Umbilical cord (tissue), 2 donors: ENCODE data around the gene CLSTN1. TPM values are rescaled to one million over a fixed set of nuclear protein-coding genes. Genes with fewer than 3 reads are reported as not detected.

Source experiments
- DNase-seq: peaks from one replicate; pipeline ENCODE4 v3.0.0-alpha.2; 2015; ENCODE audit warnings: low spot score
- total RNA-seq: library from RNA; depleted of rRNA; stranded (reverse); fragments of >200 nt; gene quantifications from one replicate; pipeline ENCODE4 v1.2.3, GENCODE V29; 2014; ENCODE audit warnings: low replicate concordance; ENCODE audit not compliant: insufficient read depth

CLSTN1 gene
- total RNA-seq, 1 donor from 2014 or later = 92.0 TPM

DNA sequence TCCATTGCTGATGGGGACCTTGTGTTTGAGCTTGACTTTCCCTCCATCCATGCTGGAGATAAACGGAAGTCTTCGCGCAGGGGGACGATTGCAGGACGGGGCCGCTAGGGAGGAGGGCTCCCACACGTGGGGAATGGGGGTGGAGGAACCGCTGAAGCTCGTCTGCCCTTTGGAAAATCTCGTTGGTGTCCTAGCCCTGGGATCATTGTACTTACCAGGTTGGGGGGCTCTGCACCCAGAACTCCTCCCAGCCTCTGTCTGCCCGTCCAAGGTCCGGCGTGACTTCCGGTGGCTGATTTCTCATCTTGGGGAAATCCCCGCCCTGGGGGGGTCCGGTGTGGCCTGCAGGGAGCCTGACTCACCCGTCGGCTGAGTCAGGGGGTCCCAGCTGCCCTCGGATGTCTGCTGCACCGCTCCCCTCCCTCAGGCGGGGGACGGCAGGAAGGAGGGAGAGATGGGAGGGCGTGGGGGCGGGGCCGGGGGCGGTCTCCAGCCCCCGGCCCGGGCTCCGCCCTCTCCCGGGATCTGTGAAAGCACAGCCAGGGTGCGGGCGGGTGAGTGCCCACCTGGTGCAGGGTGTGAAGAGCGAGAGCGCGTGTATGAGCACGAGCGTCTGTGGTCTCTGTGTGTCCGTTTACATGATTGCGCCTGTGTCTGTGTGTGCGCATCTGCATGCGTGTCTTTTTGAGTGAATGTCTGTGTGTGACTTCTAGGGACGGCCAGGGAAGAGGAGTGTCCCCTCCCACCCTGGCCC is 136.5 kb downstream of the CLSTN1 start:
- DNase-seq = peak; percentile 57

GRCh38 chr1:9684801-9685200 is 139.0 kb downstream of the CLSTN1 start:
- DNase-seq = no peak

- no peak for DNase-seq
Observed at GRCh38 chr1:9680828-9681227, 142.9 kb downstream of the CLSTN1 start.

DNA sequence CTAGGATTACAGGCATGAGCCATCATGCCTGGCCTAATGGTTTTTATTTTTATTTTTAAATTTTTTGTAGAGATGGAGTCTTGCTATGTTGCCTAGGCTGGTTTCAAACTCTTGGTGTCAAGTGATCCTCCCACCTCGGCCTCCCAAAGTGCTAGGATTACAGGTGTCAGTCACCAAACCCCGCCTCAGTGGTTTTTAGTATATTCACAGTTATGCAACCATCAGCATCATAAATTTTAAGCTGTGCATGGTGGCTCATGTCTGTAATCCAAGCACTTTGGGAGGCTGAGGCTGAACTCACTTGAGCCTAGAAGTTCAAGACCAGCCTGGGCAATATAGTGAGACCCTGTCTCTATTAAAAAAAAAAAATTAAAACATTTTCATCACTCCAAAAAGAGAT is 143.7 kb downstream of the CLSTN1 start:
- no peak for DNase-seq

Other genes with a start within 250 kb of the CLSTN1 start
- gene TMEM201, start 235.1 kb downstream of the CLSTN1 start, total RNA-seq = 3.6 TPM
- gene PIK3CD, start 172.2 kb downstream of the CLSTN1 start, total RNA-seq = 6.0 TPM
- gene CTNNBIP1, start 86.3 kb upstream of the CLSTN1 start, total RNA-seq = 63.8 TPM
- gene LZIC, start 119.4 kb upstream of the CLSTN1 start, total RNA-seq = 54.9 TPM
- gene NMNAT1, start 119.5 kb upstream of the CLSTN1 start, total RNA-seq = 15.9 TPM
- gene RBP7, start 173.3 kb upstream of the CLSTN1 start, total RNA-seq = not detected
- 36.4 TPM for gene UBE4B, start 209.0 kb upstream of the CLSTN1 start, total RNA-seq